H9 (cell line): ENCODE measurements around the gene ADA. TPM values are rescaled to one million over a fixed set of nuclear protein-coding genes. Genes with fewer than 3 reads are reported as not detected.

Source experiments
- DNase-seq: peaks from one replicate; pipeline ENCODE4 v3.0.0-alpha.2; 2017
- H2AFZ ChIP-seq: one replicate; pipeline ENCODE4 v1.6.1; 2013; ENCODE audit warnings: mild to moderate bottlenecking, low read length, control low read depth, moderate library complexity
- H2AK5ac ChIP-seq: 2 replicates; pipeline ENCODE4 v1.6.1; 2013; ENCODE audit warnings: low read length, control low read depth, mixed read lengths; ENCODE audit not compliant: insufficient read length
- H2BK120ac ChIP-seq: one replicate; pipeline ENCODE4 v1.6.1; 2013; ENCODE audit warnings: low read depth, mild to moderate bottlenecking, low read length, control low read depth, inconsistent platforms; ENCODE audit not compliant: poor library complexity, severe bottlenecking
- H2BK12ac ChIP-seq: 2 replicates; pipeline ENCODE4 v1.6.1; 2013; ENCODE audit warnings: low read length, control low read depth, mixed read lengths, low read depth; ENCODE audit not compliant: insufficient read length
- H2BK15ac ChIP-seq: 2 replicates; pipeline ENCODE4 v1.6.1; 2013; ENCODE audit warnings: low read depth, low read length, control low read depth
- H2BK20ac ChIP-seq: one replicate; pipeline ENCODE4 v1.6.1; 2013; ENCODE audit warnings: low read depth, mild to moderate bottlenecking, low read length, control low read depth, inconsistent platforms; ENCODE audit not compliant: poor library complexity, severe bottlenecking
- H2BK5ac ChIP-seq: 2 replicates; pipeline ENCODE4 v1.6.1; 2013; ENCODE audit warnings: low read length, control low read depth, mixed read lengths; ENCODE audit not compliant: insufficient read length
- H3K14ac ChIP-seq: 2 replicates; pipeline ENCODE4 v1.6.1; 2013; ENCODE audit warnings: low read length, control low read depth; ENCODE audit not compliant: insufficient read depth
- H3K18ac ChIP-seq: 2 replicates; pipeline ENCODE4 v1.6.1; 2013; ENCODE audit warnings: low read depth, mild to moderate bottlenecking, mixed read lengths, low read length, control low read depth; ENCODE audit not compliant: insufficient read length
- H3K23ac ChIP-seq: 2 replicates; pipeline ENCODE4 v1.6.1; 2013; ENCODE audit warnings: low read length, control low read depth, mixed read lengths, low read depth; ENCODE audit not compliant: insufficient read length
- H3K23me2 ChIP-seq: 2 replicates; pipeline ENCODE4 v1.6.1; 2013; ENCODE audit warnings: low read depth, mild to moderate bottlenecking, mixed read lengths, low read length, control low read depth; ENCODE audit not compliant: insufficient read length, poor library complexity, severe bottlenecking
- H3K27ac ChIP-seq: 2 replicates; pipeline ENCODE4 v1.5.1; 2013; ENCODE audit warnings: low read length, control low read depth, mixed read lengths, low read depth; ENCODE audit not compliant: insufficient read length
- H3K27me3 ChIP-seq: 2 replicates; pipeline ENCODE4 v1.6.1; 2013; ENCODE audit warnings: low read length, control low read depth, inconsistent platforms; ENCODE audit not compliant: insufficient read depth
- H3K4ac ChIP-seq: 2 replicates; pipeline ENCODE4 v1.6.1; 2013; ENCODE audit warnings: low read depth, mild to moderate bottlenecking, control low read depth, inconsistent platforms, low read length, moderate library complexity
- H3K4me1 ChIP-seq: 2 replicates; pipeline ENCODE4 v1.6.1; 2013; ENCODE audit warnings: low read length, control low read depth, inconsistent platforms; ENCODE audit not compliant: insufficient read depth
- H3K4me2 ChIP-seq: 2 replicates; pipeline ENCODE4 v1.6.1; 2013; ENCODE audit warnings: low read length, control low read depth, mixed read lengths; ENCODE audit not compliant: insufficient read length, insufficient read depth
- H3K56ac ChIP-seq: 2 replicates; pipeline ENCODE4 v1.6.1; 2013; ENCODE audit warnings: low read depth, mild to moderate bottlenecking, mixed read lengths, low read length, control low read depth; ENCODE audit not compliant: insufficient read length
- H3K79me1 ChIP-seq: 2 replicates; pipeline ENCODE4 v1.6.1; 2013; ENCODE audit warnings: low read depth, mild to moderate bottlenecking, moderate library complexity, low read length, control low read depth, inconsistent platforms; ENCODE audit not compliant: insufficient read depth, poor library complexity, severe bottlenecking
- H3K79me2 ChIP-seq: 2 replicates; pipeline ENCODE4 v1.6.1; 2013; ENCODE audit warnings: low read length, control low read depth, inconsistent platforms; ENCODE audit not compliant: insufficient read depth
- H3K9ac ChIP-seq: 2 replicates; pipeline ENCODE4 v1.6.1; 2013; ENCODE audit warnings: low read length, control low read depth, mixed read lengths; ENCODE audit not compliant: insufficient read length; ENCODE audit errors: extremely low read depth
- H3K9me3 ChIP-seq: one replicate; pipeline ENCODE4 v1.6.1; 2013; ENCODE audit warnings: low read depth, low read length, inconsistent platforms; ENCODE audit not compliant: control insufficient read depth
- H3T11ph ChIP-seq: one replicate; pipeline ENCODE4 v1.6.1; 2013; ENCODE audit warnings: mild to moderate bottlenecking, low read length, control low read depth, inconsistent platforms
- H4K20me1 ChIP-seq: one replicate; pipeline ENCODE4 v1.6.1; 2013; ENCODE audit not compliant: control insufficient read depth, insufficient read length, insufficient read depth
- H4K5ac ChIP-seq: 2 replicates; pipeline ENCODE4 v1.6.1; 2013; ENCODE audit warnings: low read depth, mild to moderate bottlenecking, mixed read lengths, low read length, control low read depth; ENCODE audit not compliant: insufficient read length
- H4K8ac ChIP-seq: replicated peaks from 2 replicates; pipeline ENCODE4 v1.6.1; 2013; ENCODE audit warnings: low read length, control low read depth, mixed read lengths, low read depth; ENCODE audit not compliant: insufficient read length
- H4K91ac ChIP-seq: 2 replicates; pipeline ENCODE4 v1.6.1; 2013; ENCODE audit warnings: low read depth, mild to moderate bottlenecking, moderate library complexity, mixed read lengths, low read length, control low read depth; ENCODE audit not compliant: insufficient read length
- H3K27ac Mint-ChIP-seq, 3 experiments: 2 replicates in 2 of 3; 3 replicates in 1 of 3; pipeline ENCODE4 v1.8.0; 2020 to 2021; ENCODE audit warnings: mixed read lengths in 3 of 3, mild to moderate bottlenecking in 1 of 3, moderate library complexity in 1 of 3
- H3K27me3 Mint-ChIP-seq: 2 replicates; pipeline ENCODE4 v1.8.0; 2021; ENCODE audit warnings: low read depth, mild to moderate bottlenecking, moderate library complexity, mixed read lengths
- H3K36me3 Mint-ChIP-seq, 3 experiments: 2 replicates in 2 of 3; 3 replicates in 1 of 3; pipeline ENCODE4 v1.8.0; 2020 to 2021; ENCODE audit warnings: low read depth in 3 of 3, mixed read lengths in 3 of 3; ENCODE audit not compliant: insufficient read depth in 1 of 3
- H3K4me1 Mint-ChIP-seq, 2 experiments: 2 replicates each; pipeline ENCODE4 v1.8.0; 2020; ENCODE audit warnings: mixed read lengths in 2 of 2
- H3K4me3 Mint-ChIP-seq, 2 experiments: 2 replicates in 1 of 2; 3 replicates in 1 of 2; pipeline ENCODE4 v1.8.0; 2020 to 2021; ENCODE audit warnings: mild to moderate bottlenecking in 2 of 2, mixed read lengths in 2 of 2, moderate library complexity in 1 of 2
- H3K9me3 Mint-ChIP-seq, 2 experiments: 2 replicates in 1 of 2; 3 replicates in 1 of 2; pipeline ENCODE4 v1.8.0; 2020; ENCODE audit warnings: mild to moderate bottlenecking in 2 of 2, mixed read lengths in 2 of 2, moderate library complexity in 1 of 2
- CTCF ChIP-seq: fragments of 200-600 bp; sonication (generic); conservative IDR thresholded peaks from 3 replicates; pipeline ENCODE4 v1.8.0; 2021; ENCODE audit warnings: antibody characterized with exemption, mild to moderate bottlenecking
- WGBS: extraction: QIAGEN DNeasy Blood & Tissue Kit; methylation state at CpG from one replicate; pipeline ENCODE4 v1.1.7; 2013; ENCODE audit warnings: missing lambda C conversion rate, low lambda C conversion rate, mixed read lengths; ENCODE audit not compliant: insufficient read length; ENCODE audit errors: extremely low coverage; 5-methylcytosine and 5-hydroxymethylcytosine counted together
- total RNA-seq: library from RNA; stranded (reverse); gene quantifications from 2 replicates; pipeline ENCODE4 v1.2.1, GENCODE V29; 2021

The ADA gene
- total RNA-seq, 1 experiment from 2014 or later, result 22.0 TPM

GRCh38 chr20:44590980-44591778 is 60.3 kb downstream of the ADA start:
- Histone ChIP-seq H2BK5ac (no peak overlapping the region), H2BK15ac (no peak overlapping the region), H3K9ac (no peak overlapping the region), H4K91ac (no peak overlapping the region), H3K14ac (no peak overlapping the region), H3K18ac (no peak overlapping the region), H3K23ac (no peak overlapping the region), H3K4me2 (no peak overlapping the region), H2AK5ac (no peak overlapping the region), H3K27me3 (no peaks in the 10 kb centered on the region), H2BK20ac (no peak overlapping the region), H4K20me1 (no peaks in the 10 kb centered on the region), H4K5ac (no peak overlapping the region), H3K27ac (no peak overlapping the region), H3K79me2 (no peaks in the 10 kb centered on the region), H3K79me1 (no peaks in the 10 kb centered on the region), H4K8ac (no peak overlapping the region), H2BK120ac (no peak overlapping the region), H3K23me2 (no peaks in the 10 kb centered on the region), H3K56ac (no peak overlapping the region), H3K4me1 (peaks cover 3% of the 10 kb centered on the region; the same call in 1 of the 2 replicates), H3T11ph (no peak overlapping the region), H3K9me3 (no peaks in the 10 kb centered on the region), H2AFZ (no peak overlapping the region), H2BK12ac (no peak overlapping the region), H3K4ac (no peak overlapping the region)
- no peak for TF ChIP-seq CTCF
- no peak overlapping the region for H3K4me3 Mint-ChIP-seq
- peaks cover 19 to 36% of the 10 kb centered on the region in 2 experiments for H3K4me1 Mint-ChIP-seq
- no peaks in the 10 kb centered on the region for H3K27me3 Mint-ChIP-seq
- H3K9me3 Mint-ChIP-seq, result no peaks in the 10 kb centered on the region
- no CpG with 5 or more reads among the region's 9 CpGs for WGBS
- H3K36me3 Mint-ChIP-seq, result peaks cover 0 to 7% (median 4%) of the 10 kb centered on the region in 3 experiments; a peak in 3 of 7 replicates
- H3K27ac Mint-ChIP-seq, result peak overlapping the region; percentile 27 to 29 (median 27); a peak in 3 of 7 replicates
- no peak for DNase-seq
